Endothelial cell of umbilical vein (primary cell): ENCODE results near the gene ZFYVE9. TPM values are rescaled to one million over a fixed set of nuclear protein-coding genes. Genes with fewer than 3 reads are reported as not detected.

Source experiments
- BruUV-seq: library from RNA; stranded (reverse); fragments of 400-500 nt; replicated peaks from 2 replicates; lab custom pipeline; 2021; lab: Mats Ljungman, UMichigan
- CTCF ChIA-PET: fragments of 300-600, 350-600 bp; sonication (Branson Sonifier 250); formaldehyde crosslinking; loops from one replicate; lab custom pipeline; 2021; ENCODE audit warnings: antibody characterized with exemption, inconsistent platforms; lab: Charles Lee
- POLR2A ChIA-PET: fragments of 300-600, 350-600 bp; sonication (Branson Sonifier 250); formaldehyde crosslinking; loops from one replicate; lab custom pipeline; 2021; ENCODE audit warnings: antibody characterized with exemption, inconsistent platforms; lab: Charles Lee
- DNase-seq: peaks from one replicate; pipeline ENCODE4 v3.0.0-alpha.2; 2011; ENCODE audit warnings: low read depth, low spot score
- FAIRE-seq: peaks from 2 replicates; lab custom pipeline; 2011; peaks lifted over from hg19 to GRCh38; lab: Jason Lieb, UNC
- H2AFZ ChIP-seq: 2 replicates; pipeline ENCODE4 v1.6.0; 2012; ENCODE audit warnings: low read depth, low read length, control low read depth, inconsistent platforms
- H3K27ac ChIP-seq: 2 replicates; pipeline ENCODE4 v1.5.1; 2011; ENCODE audit warnings: low read depth, mild to moderate bottlenecking, control low read depth, low read length, moderate library complexity; ENCODE audit not compliant: insufficient read depth
- H3K27me3 ChIP-seq, 2 experiments: 2 replicates each; pipeline versions ENCODE4 v1.6.0 to v1.6.1; 2011; ENCODE audit warnings: low read length in 2 of 2, mixed read lengths in 1 of 2; ENCODE audit not compliant: control insufficient read depth in 2 of 2, insufficient read depth in 2 of 2
- H3K36me3 ChIP-seq, 2 experiments: 2 replicates in 1 of 2; 3 replicates in 1 of 2; pipeline ENCODE4 v1.5.1; 2011; ENCODE audit warnings: low read length in 2 of 2, mild to moderate bottlenecking in 1 of 2, moderate library complexity in 1 of 2; ENCODE audit not compliant: control insufficient read depth in 2 of 2, insufficient read depth in 2 of 2; ENCODE audit errors: extremely low read depth in 1 of 2
- H3K4me1 ChIP-seq: 3 replicates; pipeline ENCODE4 v1.5.1; 2011; ENCODE audit warnings: mild to moderate bottlenecking, low read length; ENCODE audit not compliant: control insufficient read depth, insufficient read depth; ENCODE audit errors: extremely low read depth
- H3K4me2 ChIP-seq: 2 replicates; pipeline ENCODE4 v1.6.1; 2011; ENCODE audit warnings: low read length, control low read depth, mixed read lengths; ENCODE audit not compliant: insufficient read depth
- H3K4me3 ChIP-seq, 3 experiments: fragments of 200-600 bp in 1 of 3; sonication (generic), shearing (Covaris generic) in 1 of 3; replicated peaks in 1 of 3; 2 replicates each; pipeline ENCODE4 v1.5.1; 2011 to 2016; ENCODE audit warnings: control low read depth in 3 of 3, low read length in 3 of 3, mild to moderate bottlenecking in 2 of 3, inconsistent platforms in 1 of 3, low read depth in 1 of 3, moderate library complexity in 1 of 3; ENCODE audit not compliant: insufficient read depth in 1 of 3
- H3K79me2 ChIP-seq: 2 replicates; pipeline ENCODE4 v1.6.0; 2012; ENCODE audit warnings: low read length, inconsistent platforms; ENCODE audit not compliant: control insufficient read depth, insufficient read depth
- H3K9ac ChIP-seq: replicated peaks from 2 replicates; pipeline ENCODE3; 2011; ENCODE audit warnings: low read length, control low read depth; ENCODE audit not compliant: insufficient read depth; ENCODE audit errors: extremely low read depth
- H3K9me1 ChIP-seq: replicated peaks from 3 replicates; pipeline ENCODE4 v1.6.0; 2011; ENCODE audit warnings: mild to moderate bottlenecking, low read length; ENCODE audit not compliant: control insufficient read depth, insufficient read depth; ENCODE audit errors: extremely low read depth
- H3K9me3 ChIP-seq: replicated peaks from 2 replicates; pipeline ENCODE4 v1.5.1; 2012; ENCODE audit warnings: low read length, inconsistent platforms; ENCODE audit not compliant: control insufficient read depth, insufficient read depth
- H4K20me1 ChIP-seq: replicated peaks from 2 replicates; pipeline ENCODE3; 2011; ENCODE audit warnings: mild to moderate bottlenecking, low read length; ENCODE audit not compliant: control insufficient read depth, insufficient read depth; ENCODE audit errors: extremely low read depth
- CTCF ChIP-seq, 2 donors: IDR thresholded peaks; 1 replicate in 1 of 2; 2 replicates in 1 of 2; pipeline ENCODE4 v1.5.1; 2011; ENCODE audit warnings: low read length in 2 of 2, mild to moderate bottlenecking in 2 of 2, moderate library complexity in 2 of 2, control low read depth in 1 of 2, inconsistent platforms in 1 of 2, low read depth in 1 of 2; ENCODE audit not compliant: insufficient read depth in 1 of 2; ENCODE audit errors: extremely low read depth in 1 of 2
- EZH2 ChIP-seq: IDR thresholded peaks from 2 replicates; pipeline ENCODE4 v1.6.1; 2012; ENCODE audit warnings: borderline replicate concordance, low read depth, mild to moderate bottlenecking, moderate library complexity, low read length, inconsistent platforms; ENCODE audit not compliant: severe bottlenecking
- FOS ChIP-seq: IDR thresholded peaks from 2 replicates; pipeline ENCODE4 v1.6.1; 2011; ENCODE audit warnings: mild to moderate bottlenecking, low read length, moderate library complexity, borderline replicate concordance; ENCODE audit not compliant: insufficient read depth
- GATA2 ChIP-seq: IDR thresholded peaks from 2 replicates; pipeline ENCODE4 v1.7.0; 2011; ENCODE audit warnings: low read depth, mild to moderate bottlenecking, moderate library complexity, mixed read lengths, low read length; ENCODE audit not compliant: insufficient read length, insufficient read depth
- JUN ChIP-seq: IDR thresholded peaks from 2 replicates; pipeline ENCODE4 v1.6.1; 2011; ENCODE audit warnings: borderline replicate concordance, low read depth; ENCODE audit not compliant: insufficient read length, insufficient read depth
- MAX ChIP-seq: IDR thresholded peaks from 2 replicates; pipeline ENCODE4 v1.6.1; 2011; ENCODE audit not compliant: insufficient read depth, insufficient read length
- MYC ChIP-seq: IDR thresholded peaks from one replicate; pipeline ENCODE4 v1.6.1; 2011; ENCODE audit warnings: mild to moderate bottlenecking, low read depth, low read length
- POLR2A ChIP-seq: IDR thresholded peaks from 2 replicates; pipeline ENCODE4 v1.6.1; 2012; ENCODE audit warnings: low read depth, mild to moderate bottlenecking, control low read depth, low read length
- POLR2AphosphoS5 ChIP-seq: IDR thresholded peaks from 2 replicates; pipeline ENCODE4 v1.6.1; 2012; ENCODE audit warnings: low read depth, mild to moderate bottlenecking, control low read depth, low read length, moderate library complexity; ENCODE audit not compliant: insufficient read depth
- dilution Hi-C: fragments of 300-500 bp; cut with MboI; formaldehyde crosslinking; loops from one replicate; pipeline ENCODE4 v1.15.0; 2019; ENCODE audit warnings: low sequenced_read_pairs; ENCODE audit not compliant: extremely low pct_ligation_motif_present
- intact Hi-C: fragments of 100-400 bp; cut with micrococcal nuclease; formaldehyde crosslinking; loops from one replicate; pipeline ENCODE4 v1.10.0; 2022
- polyA plus RNA-seq, 4 experiments: library from polyadenylated mRNA; depleted of rRNA in 3 of 4; stranded (reverse) in 3 of 4; unstranded in 1 of 4; fragments of >200 nt; gene quantifications; 2 replicates each; pipeline versions ENCODE4 v1.2.1 to v1.2.3, GENCODE V29; 2011 to 2012; ENCODE audit warnings: missing spikeins in 1 of 4
- total RNA-seq: library from RNA; stranded (reverse); gene quantifications from 2 replicates; pipeline ENCODE4 v1.2.3, GENCODE V29; 2021

The ZFYVE9 gene
- total and polyA plus RNA-seq, 2 donors (not counting 3 experiments of a cell fraction or from before 2014, with no cell fraction given): 4.1 to 16.8 TPM

- H3K27ac ChIP-seq: no peak overlapping the region
- H3K4me1 ChIP-seq: peaks cover 11% of the 10 kb centered on the region
- ChIA-PET POLR2A (no interaction called here), CTCF (interaction anchor here (0.8 to 1.0 kb wide), 2 partner anchors 58 to 91 kb away, joined by 3 to 4 read pairs; no protein-coding TSS in a partner anchor)
- no peak overlapping the region for H3K9ac ChIP-seq
- no peaks in the 10 kb centered on the region for H4K20me1 ChIP-seq
- peaks cover 0 to 2% of the 10 kb centered on the region in 2 experiments for H3K36me3 ChIP-seq
- H3K4me2 ChIP-seq: no peak overlapping the region
- peaks cover 1% of the 10 kb centered on the region for H3K79me2 ChIP-seq
- no peaks in the 10 kb centered on the region for H3K9me1 ChIP-seq
- DNase-seq (no peak), FAIRE-seq (no peak)
- H2AFZ ChIP-seq: no peak overlapping the region
- no TSS peak for BruUV-seq
- H3K4me3 ChIP-seq: no peak overlapping the region
- intact Hi-C loops (no loop called here), dilution Hi-C loops (no loop called here)
- H3K27me3 ChIP-seq: no peaks in the 10 kb centered on the region
- no peaks in the 10 kb centered on the region for H3K9me3 ChIP-seq
- TF ChIP-seq CTCF (IDR thresholded peaks at IDR 0.05; ENCODE audit: extremely low read depth in 1 of 2, insufficient read depth in 1 of 2, low read depth in 1 of 2, low read length in 2 of 2) (no peak), POLR2A (no peak), POLR2AphosphoS5 (no peak), FOS (no peak)
Measured at GRCh38 chr1:52233463-52233862, 91.6 kb downstream of the ZFYVE9 start.

GRCh38 chr1:52234014-52234413, 92.1 kb downstream of the ZFYVE9 start:
- no peaks in the 10 kb centered on the region for H4K20me1 ChIP-seq
- intact Hi-C loops (no loop called here), dilution Hi-C loops (no loop called here)
- no TSS peak for BruUV-seq
- no peaks in the 10 kb centered on the region for H3K9me1 ChIP-seq
- peaks cover 16% of the 10 kb centered on the region for H3K4me1 ChIP-seq
- no peak overlapping the region for H3K4me2 ChIP-seq
- peaks cover 0 to 2% of the 10 kb centered on the region in 2 experiments for H3K36me3 ChIP-seq
- no peak overlapping the region for H3K27ac ChIP-seq
- no peak overlapping the region for H3K4me3 ChIP-seq
- no peak overlapping the region for H2AFZ ChIP-seq
- peaks cover 1% of the 10 kb centered on the region for H3K79me2 ChIP-seq
- ChIA-PET CTCF (no interaction called here), POLR2A (no interaction called here)
- FAIRE-seq: no peak
- TF ChIP-seq POLR2A: no peak
- no peak for TF ChIP-seq EZH2
- no peak for TF ChIP-seq MYC
- no peak for TF ChIP-seq FOS
- TF ChIP-seq CTCF (IDR thresholded peaks at IDR 0.05; ENCODE audit: extremely low read depth in 1 of 2, insufficient read depth in 1 of 2, low read depth in 1 of 2, low read length in 2 of 2): no peak
- no peak for TF ChIP-seq GATA2
- TF ChIP-seq MAX: no peak
- TF ChIP-seq POLR2AphosphoS5: no peak
- no peak for TF ChIP-seq JUN
- no peak overlapping the region for H3K9ac ChIP-seq
- H3K27me3 ChIP-seq: no peaks in the 10 kb centered on the region
- DNase-seq: no peak
- no peaks in the 10 kb centered on the region for H3K9me3 ChIP-seq
